OCI-LY3 (cell line): ENCODE data around the gene PRPF6.
A peak's percentile ranks its signal among the peaks of the same experiment; 100 is the strongest.

Experiments used
- H2AFZ ChIP-seq: fragments of 200-600, 300-600 bp; shearing (Covaris generic); 2 replicates; pipeline ENCODE4 v1.6.0; 2014; ENCODE audit warnings: antibody characterized with exemption, low read depth, low read length
- H3K27ac ChIP-seq: fragments of 200-600, 300-600 bp; sonication (generic); 2 replicates; pipeline ENCODE4 v1.5.1; 2014; ENCODE audit warnings: mild to moderate bottlenecking, low read length, moderate library complexity, mixed read lengths
- H3K27me3 ChIP-seq: fragments of 200-600, 300-600 bp; sonication (generic); 2 replicates; pipeline ENCODE4 v1.6.1; 2014; ENCODE audit warnings: low read depth, low read length, mixed read lengths
- H3K36me3 ChIP-seq: fragments of 200-600, 300-600 bp; sonication (generic); replicated peaks from 2 replicates; pipeline ENCODE3; 2014; ENCODE audit warnings: low read depth, low read length, mixed read lengths
- H3K4me1 ChIP-seq: fragments of 300-600, 200-600 bp; sonication (generic); 2 replicates; pipeline ENCODE4 v1.6.1; 2014; ENCODE audit warnings: low read length, mixed read lengths
- H3K4me2 ChIP-seq: fragments of 200-600, 300-600 bp; sonication (generic); 2 replicates; pipeline ENCODE4 v1.6.1; 2014; ENCODE audit warnings: low read length, mixed read lengths
- H3K4me3 ChIP-seq: fragments of 300-600, 200-600 bp; sonication (generic); 2 replicates; pipeline ENCODE4 v1.5.1; 2014; ENCODE audit warnings: antibody characterized with exemption, mild to moderate bottlenecking, low read length, moderate library complexity
- H3K79me2 ChIP-seq: fragments of 300-600, 200-600 bp; shearing (Covaris generic); 2 replicates; pipeline ENCODE4 v1.6.1; 2014; ENCODE audit warnings: mild to moderate bottlenecking, low read length, mixed read lengths
- H3K9ac ChIP-seq: fragments of 300-600, 200-600 bp; shearing (Covaris generic); 2 replicates; pipeline ENCODE4 v1.6.0; 2014; ENCODE audit warnings: mild to moderate bottlenecking, low read length, moderate library complexity
- H3K9me3 ChIP-seq: fragments of 200-600, 300-600 bp; shearing (Covaris generic); 2 replicates; pipeline ENCODE4 v1.6.1; 2014; ENCODE audit warnings: low read length, mixed read lengths; ENCODE audit not compliant: insufficient read depth
- H4K20me1 ChIP-seq: fragments of 200-600, 300-600 bp; sonication (generic); 2 replicates; pipeline ENCODE4 v1.6.1; 2016; ENCODE audit warnings: low read length, mixed read lengths; ENCODE audit not compliant: insufficient read depth
- EZH2phosphoT487 ChIP-seq: fragments of 200-600 bp; shearing (Covaris generic); IDR thresholded peaks from 2 replicates; pipeline ENCODE4 v1.6.1; 2018; ENCODE audit warnings: antibody characterized with exemption, mixed run types, low read depth
- TF ChIP-seq, protein P1 (sequence below): fragments of 200-600, 300-600 bp; sonication (generic); IDR thresholded peaks from 2 replicates; pipeline ENCODE4 v1.5.1; 2014; ENCODE audit warnings: antibody characterized with exemption, low read length, low read depth

Gene PRPF6, protein sequence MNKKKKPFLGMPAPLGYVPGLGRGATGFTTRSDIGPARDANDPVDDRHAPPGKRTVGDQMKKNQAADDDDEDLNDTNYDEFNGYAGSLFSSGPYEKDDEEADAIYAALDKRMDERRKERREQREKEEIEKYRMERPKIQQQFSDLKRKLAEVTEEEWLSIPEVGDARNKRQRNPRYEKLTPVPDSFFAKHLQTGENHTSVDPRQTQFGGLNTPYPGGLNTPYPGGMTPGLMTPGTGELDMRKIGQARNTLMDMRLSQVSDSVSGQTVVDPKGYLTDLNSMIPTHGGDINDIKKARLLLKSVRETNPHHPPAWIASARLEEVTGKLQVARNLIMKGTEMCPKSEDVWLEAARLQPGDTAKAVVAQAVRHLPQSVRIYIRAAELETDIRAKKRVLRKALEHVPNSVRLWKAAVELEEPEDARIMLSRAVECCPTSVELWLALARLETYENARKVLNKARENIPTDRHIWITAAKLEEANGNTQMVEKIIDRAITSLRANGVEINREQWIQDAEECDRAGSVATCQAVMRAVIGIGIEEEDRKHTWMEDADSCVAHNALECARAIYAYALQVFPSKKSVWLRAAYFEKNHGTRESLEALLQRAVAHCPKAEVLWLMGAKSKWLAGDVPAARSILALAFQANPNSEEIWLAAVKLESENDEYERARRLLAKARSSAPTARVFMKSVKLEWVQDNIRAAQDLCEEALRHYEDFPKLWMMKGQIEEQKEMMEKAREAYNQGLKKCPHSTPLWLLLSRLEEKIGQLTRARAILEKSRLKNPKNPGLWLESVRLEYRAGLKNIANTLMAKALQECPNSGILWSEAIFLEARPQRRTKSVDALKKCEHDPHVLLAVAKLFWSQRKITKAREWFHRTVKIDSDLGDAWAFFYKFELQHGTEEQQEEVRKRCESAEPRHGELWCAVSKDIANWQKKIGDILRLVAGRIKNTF

DNA sequence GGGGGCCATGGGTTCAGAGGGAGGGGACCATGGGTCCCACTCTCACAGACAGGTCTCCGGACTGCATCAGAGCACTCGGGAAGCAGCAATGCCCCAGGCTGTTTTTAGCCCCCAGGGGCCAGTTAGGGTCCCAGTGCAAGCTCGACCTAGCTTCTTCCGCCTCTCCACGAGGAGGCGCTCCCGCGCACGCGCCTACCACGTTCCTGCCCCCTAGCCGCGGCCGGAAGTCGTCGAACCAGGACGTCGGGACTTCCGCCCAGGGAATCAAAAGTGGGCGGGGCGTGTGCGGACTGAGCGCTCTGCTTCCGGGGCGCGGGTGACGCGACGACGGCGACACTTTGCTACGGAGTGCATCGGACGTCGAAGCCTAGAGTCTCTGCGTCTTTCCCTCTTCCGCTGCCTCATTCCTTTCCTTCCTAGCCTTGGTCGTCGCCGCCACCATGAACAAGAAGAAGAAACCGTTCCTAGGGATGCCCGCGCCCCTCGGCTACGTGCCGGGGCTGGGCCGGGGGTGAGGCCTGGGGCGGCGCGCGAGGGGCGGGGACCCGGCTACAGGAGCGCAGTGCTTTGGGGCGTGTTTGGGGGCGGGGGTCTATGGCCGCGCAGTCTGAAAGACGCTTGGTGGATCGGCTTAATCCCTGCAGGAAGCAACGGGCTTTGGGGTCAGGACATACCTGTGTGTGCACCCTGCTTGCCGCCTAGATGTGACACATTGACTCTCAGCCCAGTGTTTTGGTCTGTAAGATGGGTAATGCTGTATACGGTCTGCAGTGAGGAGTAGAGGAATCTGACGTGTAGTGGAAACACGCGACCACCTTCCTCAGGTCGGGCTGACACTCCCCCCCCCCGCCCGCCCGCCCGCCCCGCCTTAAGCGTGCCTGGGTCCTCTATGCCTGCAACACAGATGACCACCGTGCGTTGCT lies at the start of gene PRPF6:
Gene PRPF6 (plus strand): TSS at position 327 of the 923 bp plus-strand sequence. CDS start 114 bp downstream, at position 441.
- H3K4me3 ChIP-seq, result peak within 1 kb of the TSS; percentile 91

DNA sequence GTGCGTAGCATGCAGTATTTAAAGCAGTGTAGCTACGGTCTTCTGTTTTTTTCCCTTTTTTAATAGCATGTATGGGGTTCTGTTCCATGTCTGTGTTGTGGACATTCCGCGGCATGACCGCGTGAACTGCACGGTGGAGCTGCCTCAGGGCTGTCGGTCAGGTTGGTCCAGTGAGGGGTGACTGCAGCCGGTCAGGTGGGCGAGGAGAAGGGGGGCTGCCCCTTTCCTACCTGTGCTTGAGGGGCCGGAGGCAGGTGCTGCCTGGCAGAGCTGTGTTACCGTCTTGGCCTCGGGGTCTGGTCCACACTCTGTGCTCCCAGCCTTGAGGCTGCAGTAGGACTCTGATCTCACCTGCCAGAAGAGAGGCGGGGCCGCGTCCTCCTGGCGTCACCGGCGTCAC lies 49.2 kb upstream of the PRPF6 start:
- Histone ChIP-seq H3K9ac (no peak overlapping the region), H3K4me3 (no peak overlapping the region), H3K27ac (no peak overlapping the region), H3K27me3 (no peaks in the 10 kb centered on the region), H3K4me2 (no peak overlapping the region), H3K79me2 (peaks cover 7% of the 10 kb centered on the region; the same call in 1 of the 2 replicates), H2AFZ (no peak overlapping the region), H3K36me3 (peaks cover 55% of the 10 kb centered on the region), H3K9me3 (no peaks in the 10 kb centered on the region), H3K4me1 (no peaks in the 10 kb centered on the region), H4K20me1 (peaks cover 4% of the 10 kb centered on the region; the same call in 1 of the 2 replicates)
- TF ChIP-seq EZH2phosphoT487, result no peak

More for the DNA sequence above, at the start of gene PRPF6:
- peaks cover 57% of the 10 kb centered on the region for H3K79me2 ChIP-seq
- peak within 1 kb of the TSS; percentile 99 for H3K4me2 ChIP-seq
- H3K9me3 ChIP-seq, result no peaks in the 10 kb centered on the region
- no peaks in the 10 kb centered on the region for H3K27me3 ChIP-seq
- peaks cover 10% of the 10 kb centered on the region; the same call in 1 of the 2 replicates for H4K20me1 ChIP-seq
- H3K36me3 ChIP-seq, result peaks cover 32% of the 10 kb centered on the region
- H3K4me1 ChIP-seq, result peaks cover 29% of the 10 kb centered on the region
- peak within 1 kb of the TSS; percentile 91 for H3K9ac ChIP-seq
- H2AFZ ChIP-seq, result peak within 1 kb of the TSS; percentile 64; the same call in 1 of the 2 replicates
- TF ChIP-seq, protein P1, sequence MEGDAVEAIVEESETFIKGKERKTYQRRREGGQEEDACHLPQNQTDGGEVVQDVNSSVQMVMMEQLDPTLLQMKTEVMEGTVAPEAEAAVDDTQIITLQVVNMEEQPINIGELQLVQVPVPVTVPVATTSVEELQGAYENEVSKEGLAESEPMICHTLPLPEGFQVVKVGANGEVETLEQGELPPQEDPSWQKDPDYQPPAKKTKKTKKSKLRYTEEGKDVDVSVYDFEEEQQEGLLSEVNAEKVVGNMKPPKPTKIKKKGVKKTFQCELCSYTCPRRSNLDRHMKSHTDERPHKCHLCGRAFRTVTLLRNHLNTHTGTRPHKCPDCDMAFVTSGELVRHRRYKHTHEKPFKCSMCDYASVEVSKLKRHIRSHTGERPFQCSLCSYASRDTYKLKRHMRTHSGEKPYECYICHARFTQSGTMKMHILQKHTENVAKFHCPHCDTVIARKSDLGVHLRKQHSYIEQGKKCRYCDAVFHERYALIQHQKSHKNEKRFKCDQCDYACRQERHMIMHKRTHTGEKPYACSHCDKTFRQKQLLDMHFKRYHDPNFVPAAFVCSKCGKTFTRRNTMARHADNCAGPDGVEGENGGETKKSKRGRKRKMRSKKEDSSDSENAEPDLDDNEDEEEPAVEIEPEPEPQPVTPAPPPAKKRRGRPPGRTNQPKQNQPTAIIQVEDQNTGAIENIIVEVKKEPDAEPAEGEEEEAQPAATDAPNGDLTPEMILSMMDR, result peak; percentile 88
- TF ChIP-seq EZH2phosphoT487, result no peak
- H3K27ac ChIP-seq, result peak within 1 kb of the TSS; percentile 93

DNA sequence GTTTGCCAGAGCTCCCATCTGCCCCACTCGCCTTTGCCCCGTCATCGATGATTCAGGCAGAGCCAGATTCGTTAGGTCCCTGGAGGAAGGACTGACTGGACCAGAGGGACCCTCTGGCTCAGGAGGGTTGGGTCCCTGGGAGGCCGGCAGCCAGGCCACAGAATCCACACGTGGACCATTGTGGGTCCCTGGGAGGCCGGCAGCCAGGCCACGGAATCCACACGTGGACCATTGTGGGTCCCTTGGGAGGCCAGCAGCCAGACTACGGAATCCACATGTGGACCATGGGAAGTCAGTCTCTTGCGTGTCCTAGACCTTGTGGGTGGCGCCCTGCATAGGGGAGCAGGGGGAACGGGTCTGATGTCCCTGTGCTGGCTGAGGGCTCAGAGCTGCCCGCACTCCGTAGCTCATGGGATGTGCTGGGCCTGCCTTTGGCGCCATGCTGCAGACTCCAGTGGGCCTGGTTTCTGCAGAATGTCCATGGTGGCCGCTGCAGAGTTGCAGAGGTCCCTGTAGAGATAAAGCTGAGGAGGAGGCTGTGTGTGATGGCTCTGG lies 48.2 kb upstream of the PRPF6 start:
- Histone ChIP-seq H3K4me3 (no peak overlapping the region), H3K9ac (no peak overlapping the region), H3K27me3 (no peaks in the 10 kb centered on the region), H3K9me3 (no peaks in the 10 kb centered on the region), H3K4me1 (no peaks in the 10 kb centered on the region), H4K20me1 (no peaks in the 10 kb centered on the region), H3K36me3 (peaks cover 52% of the 10 kb centered on the region), H3K79me2 (peaks cover 3% of the 10 kb centered on the region; the same call in 1 of the 2 replicates), H3K4me2 (no peak overlapping the region), H3K27ac (no peak overlapping the region), H2AFZ (no peak overlapping the region)
- TF ChIP-seq, protein P1, result no peak
- no peak for TF ChIP-seq EZH2phosphoT487

DNA sequence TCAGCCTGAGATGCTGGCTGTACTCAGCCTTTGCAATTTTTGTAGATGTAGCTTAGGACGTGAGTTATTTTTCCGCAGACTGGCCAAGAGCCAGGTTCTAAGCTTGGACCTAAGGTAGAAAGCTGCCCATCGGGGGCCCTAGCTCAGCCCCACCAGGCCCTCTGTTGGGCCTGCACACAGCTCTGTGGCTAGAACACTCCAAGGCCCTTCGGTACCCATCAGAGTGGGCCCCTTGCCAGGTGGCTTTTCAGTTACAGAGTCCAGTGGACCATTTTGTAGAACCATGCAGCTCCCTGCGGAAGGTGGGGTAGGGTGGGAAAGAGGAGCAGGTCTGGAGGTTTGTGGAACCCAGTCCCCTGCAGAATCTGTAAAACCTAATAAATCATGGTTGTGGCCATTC lies 47.3 kb upstream of the PRPF6 start:
- TF ChIP-seq EZH2phosphoT487, result no peak
- TF ChIP-seq, protein P1, result no peak
- Histone ChIP-seq H3K79me2 (peaks cover 3% of the 10 kb centered on the region; the same call in 1 of the 2 replicates), H3K9me3 (no peaks in the 10 kb centered on the region), H3K27me3 (no peaks in the 10 kb centered on the region), H3K4me3 (no peak overlapping the region), H2AFZ (no peak overlapping the region), H4K20me1 (no peaks in the 10 kb centered on the region), H3K9ac (no peak overlapping the region), H3K27ac (no peak overlapping the region), H3K36me3 (peaks cover 45% of the 10 kb centered on the region), H3K4me2 (no peak overlapping the region), H3K4me1 (no peaks in the 10 kb centered on the region)
